ENCODE data around the gene NEGR1. TPM values are rescaled to one million over a fixed set of nuclear protein-coding genes. Genes with fewer than 3 reads are reported as not detected.

Gene NEGR1
- total RNA-seq, 1 experiment from 2014 or later: 0.05 TPM

GRCh38 chr1:71787699-71788098, 494.6 kb downstream of the NEGR1 start (continued):
- TF ChIP-seq ZBTB33 (IDR thresholded peaks at IDR 0.05; ENCODE audit: extremely low read depth, insufficient replicate concordance, low read length): no peak
- TF ChIP-seq SIN3A (IDR thresholded peaks at IDR 0.05; ENCODE audit: low read depth): no peak
- TF ChIP-seq ZNF274 (IDR thresholded peaks at IDR 0.05; ENCODE audit: low read depth, low read length): no peak
- TF ChIP-seq SRF (IDR thresholded peaks at IDR 0.05; ENCODE audit: low read depth): no peak

- Histone ChIP-seq H2AFZ (ENCODE audit: low read depth, low read length, poor library complexity, severe bottlenecking) (no peak overlapping the region), H4K20me1 (ENCODE audit: insufficient read depth) (no peaks in the 10 kb centered on the region), H3K4me1 (ENCODE audit: control insufficient read depth in 1 of 2, insufficient read depth in 2 of 2, low read length in 2 of 2) (no peaks in the 10 kb centered on the region), H3K36me3 (ENCODE audit: control insufficient read depth in 1 of 2, insufficient read depth in 2 of 2, low read length in 2 of 2) (no peaks in the 10 kb centered on the region), H3K9ac (ENCODE audit: low read length) (no peak overlapping the region), H3K27ac (ENCODE audit: low read depth, low read length) (no peak overlapping the region), H3K79me2 (ENCODE audit: insufficient read depth, low read length) (no peaks in the 10 kb centered on the region), H3K27me3 (ENCODE audit: insufficient read depth, low read length) (no peaks in the 10 kb centered on the region), H3K4me3 (replicated peaks in 1 of 2; ENCODE audit: low read depth in 1 of 2, low read length in 2 of 2) (no peak overlapping the region), H3K9me3 (ENCODE audit: control insufficient read depth in 1 of 2, insufficient read depth in 1 of 2, low read depth in 1 of 2, low read length in 2 of 2) (peaks cover 3 to 11% of the 10 kb centered on the region in 2 experiments; a peak in 2 of 4 replicates), H3K4me2 (ENCODE audit: low read length) (no peak overlapping the region), H3K9me2 (ENCODE audit: insufficient read depth) (no peaks in the 10 kb centered on the region)
- CTCF ChIA-PET: no interaction called here
- POLR2A ChIA-PET: no interaction called here
- TF ChIP-seq EGR1 (IDR thresholded peaks at IDR 0.05; ENCODE audit: low read depth): no peak
- no peak for TF ChIP-seq EZH2phosphoT487 (IDR thresholded peaks at IDR 0.05; ENCODE audit: borderline replicate concordance)
- TF ChIP-seq CBX3 (IDR thresholded peaks at IDR 0.05; ENCODE audit: low read depth): no peak
- no peak for TF ChIP-seq MAX (IDR thresholded peaks at IDR 0.05)
- TF ChIP-seq POLR2A (IDR thresholded peaks at IDR 0.05; ENCODE audit: borderline replicate concordance, extremely low read depth, insufficient read depth, insufficient read length): no peak
- no peak for TF ChIP-seq CTCF (IDR thresholded peaks at IDR 0.05 in 2 of 3, conservative IDR thresholded peaks at IDR 0.05 in 1 of 3; ENCODE audit: borderline replicate concordance in 1 of 3, insufficient read depth in 1 of 3, low read depth in 2 of 3, low read length in 2 of 3)
- TF ChIP-seq YY1 (IDR thresholded peaks at IDR 0.05; ENCODE audit: extremely low read depth, insufficient replicate concordance, low read depth, low read length): no peak
- no peak for TF ChIP-seq ZBTB33 (IDR thresholded peaks at IDR 0.05; ENCODE audit: extremely low read depth, insufficient replicate concordance, low read length)
- TF ChIP-seq RAD21 (IDR thresholded peaks at IDR 0.05; ENCODE audit: low read depth): no peak
- TF ChIP-seq ZNF274 (IDR thresholded peaks at IDR 0.05; ENCODE audit: low read depth, low read length): no peak
- no peak for TF ChIP-seq REST (IDR thresholded peaks at IDR 0.05; ENCODE audit: low read depth)
- RAD21 ChIA-PET (ENCODE audit: low non-redundant PET in 1 of 2, low total read pairs in 2 of 2, uncharacterized antibody in 2 of 2, unreplicated experiment in 2 of 2): no interaction called here
- intact Hi-C loops (cut with micrococcal nuclease): no loop called here
- ATAC-seq: no peak
- BruUV-seq (replicated peaks): no TSS peak
- DNase-seq (ENCODE audit: low read depth, low spot score): no peak
These were observed 496.1 kb downstream of the NEGR1 start for GRCh38 chr1:71786218-71786617.
